ENCODE measurements around the gene PDCD5. TPM values are rescaled to one million over a fixed set of nuclear protein-coding genes. Genes with fewer than 3 reads are reported as not detected.

PDCD5 gene
- total RNA-seq, 1 donor from 2014 or later: 88.9 TPM

- no peaks in the 10 kb centered on the region for H3K4me1 ChIP-seq
- H3F3A ChIP-seq (ENCODE audit: low read depth): no peaks in the 10 kb centered on the region
- no peaks in the 10 kb centered on the region for H3K79me2 ChIP-seq (ENCODE audit: low read depth)
- H3K4me2 ChIP-seq: no peak overlapping the region
- no peak for DNase-seq (ENCODE audit: low spot score)
- H3K36me3 ChIP-seq: peaks cover 3% of the 10 kb centered on the region
- no peak overlapping the region for H2AFZ ChIP-seq (replicated peaks)
- no peak overlapping the region for H3K9ac ChIP-seq
- Mint-ChIP-seq H3K27ac (no peak overlapping the region), H3K36me3 (peaks cover 12% of the 10 kb centered on the region), H3K4me1 (no peaks in the 10 kb centered on the region), H3K4me3 (no peak overlapping the region), H3K9me3 (no peaks in the 10 kb centered on the region), H3K27me3 (ENCODE audit: insufficient read depth, low read depth) (peaks cover 2% of the 10 kb centered on the region)
- no peak for TF ChIP-seq CTCF (IDR thresholded peaks at IDR 0.05)
- no peak for TF ChIP-seq EZH2phosphoT487 (IDR thresholded peaks at IDR 0.05)
- no peak for TF ChIP-seq EZH2 (IDR thresholded peaks at IDR 0.05)
- H3K4me3 ChIP-seq: no peak overlapping the region
- H4K20me1 ChIP-seq (ENCODE audit: low read depth): no peaks in the 10 kb centered on the region
- no peaks in the 10 kb centered on the region for H3K27me3 ChIP-seq
- no peaks in the 10 kb centered on the region for H3K9me3 ChIP-seq (ENCODE audit: low read depth)
- no peak overlapping the region for H3K27ac ChIP-seq
Measured at GRCh38 chr19:32603961-32604360, 23.0 kb downstream of the PDCD5 start.

- no peak for DNase-seq (ENCODE audit: low spot score)
- peaks cover 4% of the 10 kb centered on the region for H3K9me3 Mint-ChIP-seq
- no peaks in the 10 kb centered on the region for H3K79me2 ChIP-seq (ENCODE audit: low read depth)
- no peak overlapping the region for H3K27ac Mint-ChIP-seq
- H3K4me1 ChIP-seq: no peaks in the 10 kb centered on the region
- no peak overlapping the region for H3K4me3 ChIP-seq
- peaks cover 13% of the 10 kb centered on the region for H3K36me3 Mint-ChIP-seq
- no peaks in the 10 kb centered on the region for H3K9me3 ChIP-seq (ENCODE audit: low read depth)
- H3K27me3 ChIP-seq: no peaks in the 10 kb centered on the region
- H2AFZ ChIP-seq (replicated peaks): no peak overlapping the region
- no peak overlapping the region for H3K4me3 Mint-ChIP-seq
- H3K27me3 Mint-ChIP-seq (ENCODE audit: insufficient read depth, low read depth): peaks cover 5% of the 10 kb centered on the region
- H4K20me1 ChIP-seq (ENCODE audit: low read depth): no peaks in the 10 kb centered on the region
- H3K36me3 ChIP-seq: no peaks in the 10 kb centered on the region
- H3K27ac ChIP-seq: no peak overlapping the region
- H3K4me2 ChIP-seq: no peak overlapping the region
- H3K4me1 Mint-ChIP-seq: no peaks in the 10 kb centered on the region
- no peaks in the 10 kb centered on the region for H3F3A ChIP-seq (ENCODE audit: low read depth)
- TF ChIP-seq EZH2phosphoT487 (IDR thresholded peaks at IDR 0.05): no peak
- no peak for TF ChIP-seq EZH2 (IDR thresholded peaks at IDR 0.05)
- TF ChIP-seq CTCF (IDR thresholded peaks at IDR 0.05): no peak
- H3K9ac ChIP-seq: no peak overlapping the region
Measured at GRCh38 chr19:32605544-32605943, 24.6 kb downstream of the PDCD5 start.

- Histone ChIP-seq H4K20me1 (ENCODE audit: low read depth) (no peaks in the 10 kb centered on the region), H3K4me1 (no peaks in the 10 kb centered on the region), H2AFZ (replicated peaks) (no peak overlapping the region), H3K9me3 (ENCODE audit: low read depth) (no peaks in the 10 kb centered on the region), H3K4me2 (no peak overlapping the region), H3F3A (ENCODE audit: low read depth) (no peaks in the 10 kb centered on the region), H3K36me3 (no peaks in the 10 kb centered on the region), H3K4me3 (no peak overlapping the region), H3K9ac (no peak overlapping the region), H3K27ac (no peak overlapping the region), H3K79me2 (ENCODE audit: low read depth) (no peaks in the 10 kb centered on the region), H3K27me3 (no peaks in the 10 kb centered on the region)
- Mint-ChIP-seq H3K36me3 (peaks cover 14% of the 10 kb centered on the region), H3K4me1 (no peaks in the 10 kb centered on the region), H3K27me3 (ENCODE audit: insufficient read depth, low read depth) (peaks cover 5% of the 10 kb centered on the region), H3K9me3 (peaks cover 4% of the 10 kb centered on the region), H3K27ac (peak overlapping the region; percentile 47), H3K4me3 (no peak overlapping the region)
- DNase-seq (ENCODE audit: low spot score): no peak
- TF ChIP-seq CTCF (IDR thresholded peaks at IDR 0.05): no peak
- no peak for TF ChIP-seq EZH2phosphoT487 (IDR thresholded peaks at IDR 0.05)
- TF ChIP-seq EZH2 (IDR thresholded peaks at IDR 0.05): no peak
Measured at GRCh38 chr19:32606289-32606688, 25.3 kb downstream of the PDCD5 start.

All from neural progenitor cell (in vitro differentiated cells).